HG03135 (cell line): Measurements from ENCODE around the gene KRT14.
"Not testable (repeated sequence)": the region's sequence is repeated elsewhere in the genome, so short reads cannot be mapped to it uniquely, and the experiment has no call there.

Experiments
- ATAC-seq: cut with Tn5 transposase; IDR thresholded peaks from one replicate; pipeline ENCODE4 v1.9.1; 2021; ENCODE audit warnings: mild to moderate bottlenecking, moderate library complexity; ENCODE audit not compliant: unreplicated experiment

Gene KRT14

DNA sequence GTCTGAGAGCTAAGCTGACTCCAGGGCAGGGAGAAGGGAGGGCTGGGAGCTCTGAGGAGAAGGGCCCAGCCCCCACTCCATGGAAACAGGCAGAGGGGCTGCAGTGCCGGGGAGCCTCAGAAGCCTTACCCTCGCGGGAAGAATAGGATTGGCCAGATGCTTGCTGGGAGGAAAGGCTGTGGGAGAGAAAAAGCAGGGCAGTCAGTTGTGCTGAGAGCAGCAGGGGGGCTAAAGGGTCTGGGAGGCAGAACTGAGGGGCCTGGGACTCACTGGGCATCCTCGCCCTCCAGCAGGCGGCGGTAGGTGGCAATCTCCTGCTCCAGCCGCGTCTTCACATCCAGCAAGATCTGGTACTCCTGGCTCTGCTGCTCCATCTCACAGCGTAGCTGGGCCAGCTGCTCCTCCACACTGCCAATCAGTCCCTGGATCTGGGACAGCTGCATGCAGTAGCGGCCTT is 23.4 kb upstream of the KRT14 start:
- ATAC-seq: not testable (repeated sequence)

DNA sequence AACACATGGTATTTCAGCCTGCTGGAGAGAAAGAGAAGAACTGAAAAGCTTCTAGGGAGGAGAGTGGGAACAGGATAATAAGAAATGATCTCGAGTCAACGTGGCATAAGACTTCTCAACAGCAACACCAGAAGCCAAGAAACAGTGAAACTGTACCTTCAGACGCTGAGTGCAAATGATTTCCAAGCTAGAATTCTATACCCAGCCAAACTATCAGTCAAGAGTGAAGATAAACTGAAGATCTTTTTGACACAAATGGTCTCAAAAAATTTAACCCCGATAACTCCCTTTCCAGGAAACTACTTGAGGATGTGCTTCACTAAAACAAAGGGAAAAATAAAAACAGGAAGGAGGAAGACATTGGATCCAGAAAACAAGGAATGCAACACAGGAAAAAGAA is 20.2 kb upstream of the KRT14 start:
- ATAC-seq: not testable (repeated sequence)

DNA sequence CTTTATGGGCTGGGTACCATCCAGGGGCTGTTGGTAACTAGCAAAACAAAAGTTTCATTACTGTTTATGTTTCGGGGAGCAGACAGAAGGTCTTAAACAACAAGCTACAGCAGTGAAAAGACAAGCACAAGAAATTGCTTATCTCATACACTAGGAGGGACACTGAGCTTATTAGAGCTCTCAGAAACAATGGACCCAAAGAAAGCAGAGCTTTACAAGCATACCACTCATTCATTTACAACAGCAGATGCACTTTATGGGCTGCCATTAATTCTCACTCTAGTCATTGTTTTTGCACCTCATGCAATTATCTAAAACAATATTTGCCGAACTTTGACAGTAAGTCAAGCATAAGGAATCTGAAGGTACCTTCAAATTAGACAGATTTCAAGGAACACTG is 15.8 kb upstream of the KRT14 start:
- ATAC-seq: no peak

DNA sequence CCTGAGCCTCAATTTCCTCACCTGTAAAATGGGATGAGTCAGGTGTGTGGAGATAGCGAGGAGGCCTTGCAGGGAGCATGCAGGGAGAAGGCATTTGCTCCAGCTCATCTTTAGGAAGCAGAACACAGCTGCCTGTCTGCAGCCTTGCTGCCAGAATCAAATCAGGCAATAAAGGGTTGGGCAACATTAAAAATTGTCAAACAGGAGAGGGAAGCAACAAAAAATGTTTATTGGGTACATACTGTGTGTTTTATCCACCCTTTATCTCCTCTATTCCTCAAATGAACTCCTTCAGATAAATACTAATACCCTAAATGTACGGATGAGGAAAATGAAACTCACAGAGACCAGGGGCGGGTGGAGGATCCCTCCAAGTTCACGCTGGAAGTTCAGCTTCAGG is 13.6 kb upstream of the KRT14 start:
- ATAC-seq: no peak

DNA sequence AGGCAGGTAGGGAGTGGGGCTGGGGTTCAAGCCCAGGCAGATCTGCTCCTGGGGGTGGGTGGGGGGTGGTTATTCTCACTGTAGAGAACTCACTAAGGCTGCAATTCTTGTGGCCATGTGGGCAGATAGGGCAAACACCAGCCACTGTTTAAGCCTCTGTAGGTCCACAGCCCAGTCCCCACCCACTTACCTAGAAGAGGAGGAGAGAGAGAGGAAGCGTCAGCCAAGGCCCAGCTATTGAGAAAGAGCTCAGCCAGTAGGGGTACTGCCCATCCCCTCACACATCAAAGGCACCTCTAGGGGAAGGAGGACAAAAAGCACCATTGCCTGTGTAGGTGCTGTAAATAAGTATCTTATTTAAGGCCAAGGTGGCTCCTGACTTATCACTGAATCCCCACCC is 13.0 kb upstream of the KRT14 start:
- no peak for ATAC-seq

DNA sequence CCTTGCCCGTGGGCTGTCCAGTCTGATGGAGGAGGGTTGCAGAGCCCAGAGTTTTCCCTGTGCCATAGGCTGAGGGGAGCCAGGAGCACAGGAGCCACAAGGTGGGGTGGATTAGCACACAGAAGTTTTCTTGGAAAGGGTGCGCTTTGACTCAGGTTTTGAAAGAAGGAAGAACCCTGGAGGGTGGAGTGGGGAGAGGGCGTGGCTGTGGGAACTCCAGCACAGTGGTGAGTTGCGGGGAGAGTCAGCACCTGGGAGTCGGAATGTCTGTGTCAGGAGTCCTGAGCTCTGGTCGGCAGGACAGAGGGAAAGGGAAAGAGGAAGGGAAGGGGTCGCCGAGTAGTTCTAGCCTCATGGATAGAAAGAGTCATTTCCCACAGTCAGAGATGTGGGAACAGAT is 8.9 kb upstream of the KRT14 start:
- ATAC-seq: no peak

DNA sequence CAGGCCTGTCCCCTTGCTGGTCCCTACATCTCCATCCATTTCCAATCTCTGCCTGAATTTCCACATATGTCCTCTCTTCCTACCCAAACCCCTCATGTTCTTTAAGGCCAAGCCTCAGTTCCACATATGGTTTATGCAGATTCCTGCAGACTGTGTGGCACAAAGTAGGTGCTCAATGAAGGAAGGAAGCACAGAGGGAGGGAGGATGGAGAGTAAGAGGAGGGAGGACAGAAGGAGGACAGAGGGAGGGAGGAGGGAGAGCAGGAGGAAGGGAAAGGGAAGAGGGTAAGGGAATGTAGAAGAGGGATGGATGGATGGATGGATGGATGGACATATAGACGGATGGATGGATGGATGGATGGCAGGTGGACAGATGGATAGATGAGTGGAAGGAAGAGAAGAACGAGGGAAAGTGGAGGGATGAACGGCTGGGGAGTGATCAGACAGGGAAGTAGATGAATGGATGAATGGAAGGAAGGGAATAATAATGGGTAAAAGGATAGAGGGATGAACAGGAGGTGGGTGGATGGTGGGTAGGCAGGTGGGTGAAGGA is 7.7 kb upstream of the KRT14 start:
- ATAC-seq: no peak

DNA sequence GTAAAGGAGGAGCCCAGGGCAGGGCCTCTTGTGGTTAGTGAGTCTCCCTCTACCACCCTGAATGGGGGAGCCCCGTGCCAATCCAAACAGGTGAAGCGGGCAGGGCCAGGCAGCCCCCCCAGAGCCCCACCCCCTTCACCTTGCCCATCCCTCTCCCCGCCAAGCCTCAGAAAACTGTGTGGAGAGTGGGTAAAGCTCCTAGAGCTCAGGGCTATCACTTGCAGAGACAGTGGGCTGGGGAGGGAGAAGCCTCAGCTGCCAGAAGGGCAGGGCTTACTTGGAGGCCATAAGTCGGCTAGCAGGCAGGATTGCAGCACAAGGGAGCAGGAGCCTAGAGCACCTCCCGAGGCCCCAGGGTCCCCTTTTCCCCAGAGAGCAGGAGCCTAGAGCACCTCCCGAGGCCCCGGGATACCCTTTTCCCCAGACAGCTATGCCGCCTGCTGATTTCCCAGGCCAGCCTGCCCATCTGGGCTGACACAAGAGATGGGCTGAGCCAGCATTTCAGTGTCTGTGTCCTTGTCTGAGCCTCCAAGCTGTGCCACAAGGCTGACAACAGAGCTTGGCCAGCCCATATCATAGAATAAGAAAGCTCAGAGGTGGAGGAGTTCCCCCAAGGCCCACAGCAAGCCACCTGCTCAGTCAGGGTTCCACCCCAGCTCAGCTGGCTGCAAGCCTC is 6.7 kb upstream of the KRT14 start:
- no peak for ATAC-seq

DNA sequence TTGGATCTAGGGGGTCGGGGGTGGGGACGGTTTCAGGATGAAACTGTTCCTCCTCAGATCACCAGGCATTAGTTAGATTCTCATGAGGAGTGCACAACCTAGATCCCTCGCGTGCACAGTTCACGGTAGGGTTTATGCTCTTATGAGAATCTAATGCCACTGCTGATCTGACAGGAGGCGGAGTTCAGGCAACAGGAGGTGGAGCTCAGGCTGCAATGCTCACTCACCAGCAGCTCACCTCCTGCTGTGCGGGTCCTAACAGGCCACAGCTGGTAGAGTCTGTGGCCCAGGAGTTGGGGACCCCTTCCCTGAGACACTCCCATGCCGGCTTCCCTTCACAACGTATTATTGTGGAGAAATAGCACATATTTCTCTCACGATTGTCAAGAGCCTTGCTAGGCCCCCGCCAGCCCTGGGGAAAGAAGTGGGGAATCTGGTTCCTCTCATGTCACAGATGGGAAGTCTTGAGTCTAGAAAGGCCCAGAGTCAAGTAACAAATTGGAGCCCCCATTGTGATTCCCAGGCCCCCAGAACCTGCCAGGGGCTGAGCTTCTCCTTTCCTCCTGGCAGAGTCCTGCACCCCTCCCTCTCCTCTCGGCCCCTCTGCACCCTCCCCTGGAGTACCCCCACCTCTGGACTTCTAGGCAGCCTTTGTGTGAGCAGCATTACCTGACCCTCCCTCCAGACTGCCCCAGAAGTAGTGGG is 6.1 kb upstream of the KRT14 start:
- ATAC-seq: no peak

DNA sequence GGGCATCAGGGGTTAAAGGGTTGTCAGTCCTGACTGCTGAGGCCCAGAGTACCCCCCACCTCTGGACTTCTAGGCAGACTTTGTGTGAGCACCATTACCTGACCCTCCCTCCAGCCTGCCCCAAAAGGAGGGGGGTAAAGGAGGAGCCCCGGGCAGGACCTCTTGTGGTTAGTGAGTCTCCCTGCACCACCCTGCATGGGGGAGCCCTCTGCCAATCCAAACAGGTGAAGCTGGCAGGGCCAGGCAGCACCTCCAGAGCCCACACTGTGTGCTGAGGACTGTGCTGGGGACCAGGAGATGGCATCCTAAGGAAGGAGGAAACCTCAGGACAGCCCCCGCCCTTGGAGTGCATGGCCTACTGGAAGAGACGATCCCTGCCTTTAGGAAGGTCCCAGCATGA is 2.6 kb upstream of the KRT14 start:
- ATAC-seq: no peak

DNA sequence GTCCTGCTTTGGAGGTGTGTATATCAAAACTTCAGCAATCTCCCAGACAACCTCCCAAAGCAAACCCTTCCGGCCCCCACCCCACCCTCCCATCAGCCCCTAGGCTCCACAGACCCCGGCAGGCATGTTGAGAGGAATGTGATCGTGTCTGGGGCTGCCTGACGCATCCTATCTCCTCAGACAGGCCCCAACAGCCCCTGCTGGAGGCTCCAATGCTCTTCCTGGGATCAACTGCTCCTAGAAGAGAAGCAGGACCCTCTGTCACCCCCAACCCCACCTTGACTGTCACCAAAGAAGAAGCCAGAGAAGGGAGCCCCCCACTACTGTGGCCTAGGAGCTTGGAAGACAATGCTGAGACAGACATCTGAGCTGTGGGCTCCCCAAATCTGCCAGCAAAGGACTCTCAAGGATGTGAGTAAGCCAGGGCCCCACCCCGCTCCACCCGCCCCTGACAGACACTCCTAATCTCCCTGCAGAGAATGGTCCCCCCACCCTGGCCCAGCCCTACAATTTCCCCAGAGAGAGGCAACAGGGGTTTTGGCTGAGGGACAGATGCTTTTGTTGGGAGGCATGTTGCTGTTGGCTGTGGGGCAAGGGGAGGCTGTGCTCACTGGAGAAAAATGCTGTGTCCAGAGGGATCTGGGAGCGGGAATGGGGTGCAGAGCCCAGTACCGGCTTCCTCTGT is 1.6 kb upstream of the KRT14 start:
- no peak for ATAC-seq

DNA sequence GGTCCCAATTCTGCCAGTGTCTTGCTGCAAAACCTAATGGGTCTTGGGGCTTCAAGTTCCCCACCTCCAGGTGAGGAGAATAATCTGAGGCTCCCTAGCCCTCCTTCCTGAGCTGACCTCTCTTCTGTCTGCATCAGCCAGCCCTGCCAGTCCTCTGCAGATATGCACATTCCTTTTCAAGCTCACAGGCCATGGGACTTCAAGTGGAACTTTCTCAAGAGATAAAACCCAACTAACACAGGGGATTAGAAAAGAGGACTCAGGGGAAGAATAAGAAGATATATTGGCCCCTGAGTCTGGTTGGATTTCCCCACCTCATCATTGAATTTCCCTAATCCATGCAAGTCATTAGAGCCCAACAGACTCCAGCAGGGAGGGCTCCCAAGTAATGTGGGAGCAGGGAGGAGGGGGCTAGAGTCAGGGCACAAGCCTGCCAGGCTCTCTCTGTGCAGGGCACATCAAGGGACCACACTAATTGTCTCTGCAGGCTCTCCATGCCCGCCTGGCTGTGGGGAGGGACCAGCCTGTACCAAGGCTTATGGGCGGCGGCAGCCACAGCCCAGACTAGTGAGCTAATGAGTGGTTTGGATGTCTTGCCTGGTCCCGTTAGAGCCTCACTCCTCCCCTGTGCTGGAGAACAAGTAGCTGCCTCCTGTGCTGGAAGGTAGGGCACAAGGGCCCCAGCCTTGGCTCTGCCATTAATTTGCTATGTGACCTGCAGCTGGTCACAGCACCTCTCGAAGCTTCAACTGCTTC is 1.2 kb downstream of the KRT14 start:
- ATAC-seq: no peak

DNA sequence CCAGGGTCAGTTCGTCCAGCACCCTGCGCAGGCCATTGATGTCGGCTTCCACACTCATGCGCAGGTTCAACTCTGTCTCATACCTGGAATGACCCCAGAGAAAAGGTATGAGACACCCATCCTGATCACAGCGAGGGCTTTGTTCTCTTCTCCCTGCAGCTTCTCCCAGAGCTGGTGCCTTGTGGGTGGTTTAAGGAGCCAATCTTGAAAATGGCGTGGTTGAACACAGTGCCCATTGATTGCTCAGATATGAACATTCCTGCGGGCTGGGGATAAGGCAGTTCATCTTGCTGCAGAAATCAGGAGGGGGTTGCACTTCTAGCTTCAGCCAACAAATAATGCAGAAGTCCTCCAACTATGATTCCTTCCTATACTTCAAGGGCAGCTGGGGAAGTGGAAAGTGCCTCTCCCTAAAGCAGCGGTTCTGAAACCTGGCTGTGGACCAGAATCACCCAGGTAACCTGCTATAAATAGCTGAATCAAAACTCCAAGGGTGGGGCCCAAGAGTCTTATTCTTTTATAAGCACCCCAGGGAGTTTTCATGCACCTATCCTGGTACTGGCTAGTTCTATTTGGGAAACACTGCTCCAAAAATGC is 2.3 kb downstream of the KRT14 start:
- ATAC-seq: not testable (repeated sequence)

DNA sequence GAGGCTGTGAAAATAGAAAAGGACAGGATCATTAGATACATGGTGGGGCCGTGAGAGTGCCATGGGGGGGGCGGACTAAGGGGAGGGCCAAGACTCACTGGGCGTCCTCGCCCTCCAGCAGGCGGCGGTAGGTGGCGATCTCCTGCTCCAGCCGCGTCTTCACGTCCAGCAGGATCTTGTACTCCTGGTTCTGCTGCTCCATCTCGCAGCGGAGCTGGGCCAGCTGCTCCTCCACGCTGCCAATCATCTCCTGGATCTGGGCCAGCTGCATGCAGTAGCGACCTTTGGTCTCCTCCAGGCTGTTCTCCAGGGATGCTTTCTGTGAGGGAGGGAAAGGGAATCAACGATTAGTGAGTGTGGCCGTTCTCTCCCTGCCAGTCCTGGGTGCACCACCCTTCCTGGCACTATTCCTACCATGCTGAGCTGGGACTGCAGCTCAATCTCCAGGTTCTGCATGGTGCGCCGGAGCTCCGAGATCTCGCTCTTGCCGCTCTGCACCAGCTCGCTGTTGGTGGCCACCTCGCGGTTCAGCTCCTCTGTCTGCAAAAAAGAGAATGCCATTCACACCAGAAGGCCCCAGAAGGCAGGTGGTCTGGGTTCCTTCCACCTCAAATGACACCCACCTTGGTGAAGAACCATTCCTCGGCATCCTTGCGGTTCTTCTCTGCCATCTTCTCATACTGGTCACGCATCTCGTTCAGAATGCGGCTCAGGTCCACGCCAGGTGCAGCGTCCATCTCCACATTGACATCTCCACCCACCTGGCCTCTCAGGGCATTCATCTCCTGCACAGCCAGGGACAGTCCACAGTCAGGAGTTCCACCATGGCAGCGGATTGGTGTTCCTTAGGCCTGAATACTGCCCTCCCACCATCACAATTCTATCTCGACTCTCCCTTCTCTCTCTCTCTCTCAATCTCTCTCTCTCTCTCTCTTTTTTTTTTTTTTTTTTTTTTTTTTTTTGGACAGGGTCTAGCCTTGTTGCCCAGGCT is 3.3 kb downstream of the KRT14 start:
- ATAC-seq: no peak

DNA sequence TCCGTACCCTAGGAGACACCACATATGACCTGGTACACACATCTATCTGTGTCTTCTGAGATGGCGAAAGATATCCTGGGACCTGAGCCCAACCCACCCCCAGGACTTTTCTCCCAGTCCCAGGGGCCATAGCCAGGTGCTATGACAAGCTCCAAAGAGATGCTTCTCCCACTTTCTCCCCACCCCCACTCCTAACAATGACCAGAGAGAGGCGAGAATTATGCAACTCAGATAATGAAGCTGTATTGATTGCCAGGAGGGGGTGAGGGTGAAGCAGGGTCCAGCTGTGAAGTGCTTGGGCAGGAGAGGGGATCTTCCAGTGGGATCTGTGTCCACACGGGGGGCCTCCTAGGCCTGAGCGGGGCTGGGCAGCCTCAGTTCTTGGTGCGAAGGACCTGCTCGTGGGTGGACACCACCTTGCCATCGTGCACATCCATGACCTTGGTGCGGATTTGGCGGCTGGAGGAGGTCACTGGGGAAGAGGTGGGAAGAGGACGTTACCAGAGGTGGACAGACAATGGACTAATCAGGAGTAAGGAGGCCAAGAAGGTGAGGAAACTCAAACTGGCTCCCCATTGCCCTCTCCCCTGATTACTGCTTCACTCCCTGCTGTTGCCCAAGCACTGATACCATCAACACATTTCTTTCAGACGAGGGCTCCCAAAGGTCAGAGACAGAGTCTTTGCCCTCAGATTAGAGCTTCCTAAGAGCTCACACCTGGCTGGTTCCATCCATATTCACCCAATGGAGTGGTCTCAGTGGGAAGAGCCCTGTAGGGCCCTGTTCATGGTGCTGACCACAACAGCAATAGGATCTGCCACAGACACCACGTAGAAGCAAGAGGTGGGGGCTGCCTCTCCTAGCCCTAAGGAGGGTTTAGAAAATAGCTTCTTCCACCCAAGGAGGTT is 4.4 kb downstream of the KRT14 start:
- not testable (repeated sequence) for ATAC-seq

DNA sequence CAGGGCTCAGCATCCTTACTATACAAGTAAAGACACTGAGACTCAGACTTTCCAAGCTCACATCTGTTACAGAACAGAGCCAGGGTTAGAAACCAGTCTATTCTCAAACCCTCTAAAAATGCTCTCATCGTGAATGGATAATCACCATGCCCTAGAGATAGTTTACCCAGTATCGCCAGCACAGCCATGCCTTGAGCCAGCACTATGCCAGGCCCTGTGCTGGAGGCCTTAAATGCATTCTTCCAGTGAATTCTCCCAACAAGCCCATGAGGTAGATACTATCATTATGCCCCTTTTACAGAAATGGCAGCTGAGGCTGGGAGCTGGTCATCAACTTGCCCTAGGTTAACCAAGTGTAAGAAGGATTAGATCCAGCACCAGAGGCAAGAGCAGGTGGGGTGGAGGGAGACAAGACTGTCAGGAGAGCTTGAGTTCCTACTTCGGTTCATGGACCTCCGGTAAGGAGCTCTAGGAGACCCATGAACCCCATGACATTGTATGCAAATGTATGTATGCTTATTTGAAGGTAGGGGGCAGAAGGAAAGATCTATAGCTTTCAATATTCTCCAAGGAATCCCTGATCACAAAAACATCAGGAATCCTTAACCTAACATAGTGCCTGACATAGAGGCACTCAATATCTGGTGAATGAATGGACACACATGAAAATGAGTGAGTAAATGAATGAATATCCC is 5.2 kb downstream of the KRT14 start:
- ATAC-seq: no peak

DNA sequence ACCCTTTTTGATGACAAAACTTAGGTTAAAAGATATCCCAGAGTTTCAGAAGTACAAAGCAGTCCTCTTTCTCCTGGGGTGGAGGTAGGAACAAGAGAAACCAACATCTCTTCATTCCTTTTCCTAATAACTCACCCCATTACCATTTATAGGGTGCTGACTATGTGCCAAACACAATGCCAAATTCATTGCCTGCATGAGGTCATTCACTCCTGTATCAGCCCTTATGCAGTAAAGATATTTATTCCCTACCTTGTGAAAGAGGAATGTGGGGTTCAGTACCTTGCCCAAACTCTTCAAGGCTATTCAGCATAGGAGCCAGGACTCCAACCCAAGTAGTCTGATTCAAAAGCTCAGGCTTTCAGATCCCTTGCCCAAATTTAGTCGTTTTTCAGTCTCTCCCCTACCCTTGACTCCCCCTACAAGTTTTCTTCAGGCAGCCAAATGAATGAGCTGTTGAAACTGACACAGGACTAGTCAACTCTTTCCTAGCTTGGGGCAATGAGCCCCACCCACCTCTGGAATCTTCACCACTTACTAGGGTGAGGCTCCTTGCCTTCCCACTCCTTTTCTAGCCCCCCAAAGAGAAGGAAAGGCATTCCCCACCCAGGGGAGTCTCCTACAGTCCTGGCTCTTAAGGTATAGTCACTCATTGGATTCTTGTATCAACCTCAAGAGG is 5.9 kb downstream of the KRT14 start:
- no peak for ATAC-seq
